ENCODE measurements around the gene SNX13. TPM values are rescaled to one million over a fixed set of nuclear protein-coding genes. Genes with fewer than 3 reads are reported as not detected.

Gene SNX13
- total and polyA plus RNA-seq, 12 donors: 7.1 to 57.7 (median 44.6) TPM

- Histone ChIP-seq H3K4me1 (no peaks in the 10 kb centered on the region), H3K4me3 (no peak overlapping the region), H3K27me3 (no peaks in the 10 kb centered on the region), H3K27ac (no peak overlapping the region), H3K36me3 (peaks cover 0 to 78% (median 20%) of the 10 kb centered on the region in 9 donors), H3K9me3 (no peaks in the 10 kb centered on the region)
- no peak for TF ChIP-seq CTCF (IDR thresholded peaks at IDR 0.05)
- WGBS, 2 donors: 90 to 93% methylated on average over 6 of the region's 6 CpGs
- DNase-seq: no peak
- no peak for ATAC-seq
- intact Hi-C loops (cut with DNase I): no loop called here
These were observed 57.6 kb downstream of the SNX13 start for GRCh38 chr7:17882685-17883084.

DNA sequence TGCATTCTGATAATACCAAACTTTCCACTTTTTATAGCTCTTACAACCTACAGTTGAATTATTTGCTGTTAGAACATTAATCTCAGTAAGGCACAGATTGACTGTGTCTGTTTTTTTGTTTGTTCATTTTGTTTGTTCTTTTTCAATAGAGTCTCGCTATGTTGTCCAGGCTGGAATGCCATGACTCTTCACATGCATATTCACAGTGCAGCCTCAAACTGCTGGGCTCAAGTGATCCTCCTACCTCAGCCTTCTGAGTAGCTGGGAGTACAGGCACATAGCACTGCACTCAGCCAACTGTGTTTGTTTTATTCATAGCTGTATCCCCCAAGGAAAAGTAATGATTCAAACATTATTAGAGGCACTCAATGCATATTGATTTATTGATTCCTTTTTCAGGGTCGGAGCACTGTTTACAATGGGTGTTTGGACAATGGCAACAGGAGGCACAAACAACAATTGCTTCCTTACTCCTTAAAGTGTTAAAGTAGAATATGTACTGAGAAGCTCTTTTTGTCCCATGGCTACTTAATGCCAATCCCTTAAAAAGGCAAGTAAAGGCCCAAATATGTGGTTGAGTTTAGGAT is 61.1 kb downstream of the SNX13 start:
- intact Hi-C loops (cut with DNase I): no loop called here
- Histone ChIP-seq H3K9me3 (no peaks in the 10 kb centered on the region), H3K27ac (no peak overlapping the region), H3K27me3 (no peaks in the 10 kb centered on the region), H3K4me1 (no peaks in the 10 kb centered on the region), H3K4me3 (no peak overlapping the region), H3K36me3 (peaks cover 0 to 66% (median 8%) of the 10 kb centered on the region in 9 donors)
- ATAC-seq: no peak
- 96 to 97% methylated on average over 2 of the region's 2 CpGs for WGBS, 2 donors
- no peak for TF ChIP-seq CTCF (IDR thresholded peaks at IDR 0.05)
- no peak for DNase-seq

GRCh38 chr7:17878627-17879026 is 61.7 kb downstream of the SNX13 start:
- no peak overlapping the region for H3K4me3 ChIP-seq
- intact Hi-C loops (cut with DNase I): no loop called here
- no peaks in the 10 kb centered on the region for H3K27me3 ChIP-seq
- 83 to 84% methylated on average over 1 of the region's 1 CpG for WGBS, 2 donors
- no peaks in the 10 kb centered on the region for H3K9me3 ChIP-seq
- H3K4me1 ChIP-seq: no peaks in the 10 kb centered on the region
- DNase-seq: no peak
- H3K27ac ChIP-seq: no peak overlapping the region
- no peak for TF ChIP-seq CTCF (IDR thresholded peaks at IDR 0.05)
- no peak for ATAC-seq
- H3K36me3 ChIP-seq: peaks cover 0 to 67% (median 7%) of the 10 kb centered on the region in 9 donors

GRCh38 chr7:17871815-17872533 is 68.3 kb downstream of the SNX13 start:
- H3K27ac ChIP-seq: no peak overlapping the region
- no peaks in the 10 kb centered on the region for H3K4me1 ChIP-seq
- peaks cover 0 to 90% (median 29%) of the 10 kb centered on the region in 9 donors for H3K36me3 ChIP-seq
- intact Hi-C loops (cut with DNase I): no loop called here
- H3K9me3 ChIP-seq: peaks cover 0 to 4% (median 0%) of the 10 kb centered on the region in 11 donors
- WGBS, 2 donors: 92 to 93% methylated on average over 8 of the region's 8 CpGs
- ATAC-seq (no peak), DNase-seq (no peak)
- no peak overlapping the region for H3K4me3 ChIP-seq
- no peaks in the 10 kb centered on the region for H3K27me3 ChIP-seq
- no peak for TF ChIP-seq CTCF (IDR thresholded peaks at IDR 0.05)
